Ishikawa (cell line): ENCODE data around the gene WSCD1.

Experiments
- CEBPB ChIP-seq: IDR thresholded peaks from 2 replicates; pipeline ENCODE4 v1.6.1; 2012
- CREB1 ChIP-seq: IDR thresholded peaks from 2 replicates; pipeline ENCODE4 v1.6.1; 2012; ENCODE audit warnings: low read depth
- EGR1 ChIP-seq: IDR thresholded peaks from 2 replicates; pipeline ENCODE4 v1.6.1; 2012
- EP300 ChIP-seq: IDR thresholded peaks from 2 replicates; pipeline ENCODE4 v1.6.1; 2012; ENCODE audit warnings: borderline replicate concordance
- FOXM1 ChIP-seq: IDR thresholded peaks from 2 replicates; pipeline ENCODE4 v1.6.1; 2012; ENCODE audit warnings: low read depth, borderline replicate concordance
- MAX ChIP-seq: IDR thresholded peaks from 2 replicates; pipeline ENCODE4 v1.6.1; 2012
- NFIC ChIP-seq: IDR thresholded peaks from 2 replicates; pipeline ENCODE4 v1.6.1; 2012
- RAD21 ChIP-seq: IDR thresholded peaks from 2 replicates; pipeline ENCODE4 v1.6.1; 2012; ENCODE audit warnings: low read depth
- REST ChIP-seq: IDR thresholded peaks from 2 replicates; pipeline ENCODE4 v1.6.1; 2012; ENCODE audit warnings: low read depth, mild to moderate bottlenecking
- TAF1 ChIP-seq: IDR thresholded peaks from 2 replicates; pipeline ENCODE4 v1.6.1; 2012; ENCODE audit warnings: low read depth, mild to moderate bottlenecking
- TCF12 ChIP-seq: IDR thresholded peaks from 2 replicates; pipeline ENCODE4 v1.6.1; 2012; ENCODE audit warnings: low read depth
- TEAD4 ChIP-seq: IDR thresholded peaks from 2 replicates; pipeline ENCODE4 v1.6.1; 2012
- USF1 ChIP-seq: IDR thresholded peaks from 2 replicates; pipeline ENCODE4 v1.6.1; 2012
- YY1 ChIP-seq: IDR thresholded peaks from 2 replicates; pipeline ENCODE4 v1.6.1; 2012; ENCODE audit warnings: low read depth
- ZBTB7A ChIP-seq: IDR thresholded peaks from 2 replicates; pipeline ENCODE4 v1.6.1; 2012; ENCODE audit warnings: low read depth

The WSCD1 gene

GRCh38 chr17:6023036-6023831 is 46.9 kb upstream of the WSCD1 start:
- no peak for TF ChIP-seq NFIC
- no peak for TF ChIP-seq RAD21
- no peak for TF ChIP-seq ZBTB7A
- TF ChIP-seq CREB1 = no peak
- no peak for TF ChIP-seq FOXM1
- no peak for TF ChIP-seq TEAD4
- no peak for TF ChIP-seq YY1
- no peak for TF ChIP-seq TCF12
- TF ChIP-seq TAF1 = no peak
- no peak for TF ChIP-seq USF1
- TF ChIP-seq MAX = no peak
- TF ChIP-seq EP300 = no peak
- no peak for TF ChIP-seq EGR1
- TF ChIP-seq CEBPB = no peak
- TF ChIP-seq REST = no peak

GRCh38 chr17:6024576-6024975 is 45.6 kb upstream of the WSCD1 start:
- no peak for TF ChIP-seq ZBTB7A
- no peak for TF ChIP-seq MAX
- no peak for TF ChIP-seq NFIC

- TF ChIP-seq RAD21 = no peak
- TF ChIP-seq TAF1 = no peak
- TF ChIP-seq CEBPB = no peak
- no peak for TF ChIP-seq EGR1
- no peak for TF ChIP-seq MAX
- no peak for TF ChIP-seq REST
These were observed 42.7 kb upstream of the WSCD1 start for GRCh38 chr17:6027342-6028024.

- TF ChIP-seq CREB1 = no peak
- TF ChIP-seq MAX = no peak
- no peak for TF ChIP-seq TCF12
- no peak for TF ChIP-seq USF1
- no peak for TF ChIP-seq TEAD4
- no peak for TF ChIP-seq TAF1
- no peak for TF ChIP-seq RAD21
- TF ChIP-seq EP300 = no peak
- TF ChIP-seq NFIC = no peak
- no peak for TF ChIP-seq YY1
- TF ChIP-seq CEBPB = no peak
- TF ChIP-seq REST = no peak
- no peak for TF ChIP-seq EGR1
- TF ChIP-seq ZBTB7A = no peak
- TF ChIP-seq FOXM1 = no peak
These were observed 41.9 kb upstream of the WSCD1 start for GRCh38 chr17:6028294-6028693.
